Measurements from ENCODE around the gene RPS5.
"Not testable (repeated sequence)": the region's sequence is repeated elsewhere in the genome, so short reads cannot be mapped to it uniquely, and the experiment has no call there.

RPS5 gene

GRCh38 chr19:58406818-58407657, 20.0 kb downstream of the RPS5 start:
- DNase-seq (ENCODE audit: low read depth), result no peak

- no peak for DNase-seq (ENCODE audit: low read depth)
Measured at GRCh38 chr19:58407658-58408151, 20.6 kb downstream of the RPS5 start.

GRCh38 chr19:58408152-58409009, 21.3 kb downstream of the RPS5 start, which contains the start of gene ZNF584:
Gene ZNF584, plus strand, starts transcription at chr19:58408649. Its CDS starts 499 bp downstream, at chr19:58409148.
- peak; percentile 82 for DNase-seq (ENCODE audit: low read depth)

- no peak for DNase-seq (ENCODE audit: low read depth)
Measured at GRCh38 chr19:58409010-58409790, 22.1 kb downstream of the RPS5 start.

- no peak for DNase-seq (ENCODE audit: low read depth)
Measured at GRCh38 chr19:58416604-58417003, 29.5 kb downstream of the RPS5 start.

- DNase-seq (ENCODE audit: low read depth), result no peak
Measured at GRCh38 chr19:58417071-58417470, 30.0 kb downstream of the RPS5 start.

GRCh38 chr19:58428617-58429016, 41.5 kb downstream of the RPS5 start:
- DNase-seq (ENCODE audit: low read depth), result no peak

GRCh38 chr19:58429745-58430144, 42.7 kb downstream of the RPS5 start:
- DNase-seq (ENCODE audit: low read depth), result no peak

- DNase-seq (ENCODE audit: low read depth), result no peak
Measured at GRCh38 chr19:58434217-58434616, 47.1 kb downstream of the RPS5 start.

GRCh38 chr19:58439576-58440554, 52.8 kb downstream of the RPS5 start, which contains the start of gene ZNF132:
Gene ZNF132, minus strand, starts transcription at chr19:58440153. Its CDS starts 332 bp downstream, at chr19:58439821.
- DNase-seq (ENCODE audit: low read depth), result peak; percentile 82

GRCh38 chr19:58440556-58440955, 53.5 kb downstream of the RPS5 start:
- DNase-seq (ENCODE audit: low read depth), result no peak

- not testable (repeated sequence) for DNase-seq (ENCODE audit: low read depth)
Measured at GRCh38 chr19:58442986-58443385, 55.9 kb downstream of the RPS5 start.

Measured in stimulated activated CD8-positive, alpha-beta memory T cell treated with anti-CD3 and anti-CD28 coated beads, Interleukin-15, amount 100 ng/mL, for 1 hour (primary cell).